OCI-LY7 (cell line): ENCODE data around the gene FAM89B. TPM values are rescaled to one million over a fixed set of nuclear protein-coding genes. Genes with fewer than 3 reads are reported as not detected.

ENCODE experiments used
- BruUV-seq: library from RNA; stranded (reverse); fragments of 400-500 nt; replicated peaks from 2 replicates; lab custom pipeline; 2021; lab: Mats Ljungman, UMichigan
- CTCF ChIA-PET: fragments of 300-600 bp; sonication (Branson Sonifier 250); formaldehyde crosslinking; loops from one replicate; lab custom pipeline; 2022; ENCODE audit warnings: antibody characterized with exemption; ENCODE audit not compliant: unreplicated experiment; lab: Charles Lee
- POLR2A ChIA-PET: fragments of 300-600 bp; sonication (Branson Sonifier 250); formaldehyde crosslinking; loops from one replicate; lab custom pipeline; 2022; ENCODE audit warnings: antibody characterized with exemption; lab: Charles Lee
- DNase-seq: peaks from one replicate; pipeline ENCODE4 v3.0.0-alpha.2; 2015; ENCODE audit warnings: low spot score
- H2AFZ ChIP-seq: fragments of 200-600 bp; sonication (generic), shearing (Covaris generic); 2 replicates; pipeline ENCODE4 v1.6.1; 2014; ENCODE audit warnings: mild to moderate bottlenecking, antibody characterized with exemption, low read length, moderate library complexity
- H3K27ac ChIP-seq: fragments of 200-600 bp; sonication (generic); 2 replicates; pipeline ENCODE4 v1.5.1; 2014; ENCODE audit warnings: mixed run types, low read depth, mild to moderate bottlenecking, moderate library complexity, low read length, inconsistent platforms; ENCODE audit not compliant: poor library complexity, severe bottlenecking
- H3K36me3 ChIP-seq: fragments of 200-600 bp; sonication (generic); 2 replicates; pipeline ENCODE4 v1.6.1; 2014; ENCODE audit warnings: mild to moderate bottlenecking, antibody characterized with exemption, low read length, moderate library complexity, mixed read lengths; ENCODE audit not compliant: insufficient read depth
- H3K4me1 ChIP-seq: fragments of 200-600 bp; sonication (generic); 2 replicates; pipeline ENCODE4 v1.5.1; 2014; ENCODE audit warnings: mild to moderate bottlenecking, low read length; ENCODE audit not compliant: insufficient read depth, poor library complexity, severe bottlenecking
- H3K4me2 ChIP-seq: fragments of 200-600 bp; sonication (generic); 2 replicates; pipeline ENCODE4 v1.6.1; 2014; ENCODE audit warnings: mild to moderate bottlenecking, low read length
- H3K4me3 ChIP-seq: fragments of 200-600 bp; sonication (generic); 2 replicates; pipeline ENCODE4 v1.5.1; 2014; ENCODE audit warnings: mild to moderate bottlenecking, low read depth, low read length; ENCODE audit not compliant: poor library complexity, severe bottlenecking
- H3K79me2 ChIP-seq: fragments of 200-600 bp; sonication (generic); 2 replicates; pipeline ENCODE4 v1.6.1; 2016; ENCODE audit warnings: low read depth, mild to moderate bottlenecking, low read length, moderate library complexity, mixed read lengths; ENCODE audit not compliant: insufficient read depth
- H3K9me2 ChIP-seq: fragments of 200-600 bp; sonication (generic); 2 replicates; pipeline ENCODE4 v1.6.1; 2016; ENCODE audit warnings: mild to moderate bottlenecking, low read length, mixed read lengths; ENCODE audit not compliant: insufficient read depth
- H3K9me3 ChIP-seq: fragments of 200-600 bp; sonication (generic); 2 replicates; pipeline ENCODE4 v1.6.1; 2014; ENCODE audit warnings: mild to moderate bottlenecking, mixed run types, low read length, mixed read lengths
- H4K20me1 ChIP-seq: fragments of 200-600 bp; sonication (generic); 2 replicates; pipeline ENCODE4 v1.6.1; 2014; ENCODE audit warnings: mild to moderate bottlenecking, antibody characterized with exemption, low read length, moderate library complexity, mixed read lengths; ENCODE audit not compliant: insufficient read depth
- EZH2phosphoT487 ChIP-seq: fragments of 200-600 bp; sonication (generic); IDR thresholded peaks from 2 replicates; pipeline ENCODE4 v1.6.1; 2018; ENCODE audit warnings: low read depth, borderline replicate concordance, mild to moderate bottlenecking, mixed run types, antibody characterized with exemption, low read length, moderate library complexity, mixed read lengths
- intact Hi-C: fragments of 100-400 bp; cut with micrococcal nuclease; formaldehyde crosslinking; loops from one replicate; pipeline ENCODE4 v1.10.0; 2022; ENCODE audit not compliant: unreplicated experiment
- small RNA-seq: library from RNA; depleted of rRNA; stranded (forward); fragments of <200 nt; gene quantifications from one replicate; pipeline ENCODE3, GENCODE V24; 2014
- total RNA-seq, 2 experiments: library from RNA; depleted of rRNA in 1 of 2; stranded (reverse); fragments of >200 nt in 1 of 2; shearing (Covaris generic) in 1 of 2; gene quantifications; 2 replicates each; pipeline ENCODE4 v1.2.3, GENCODE V29; 2014 to 2022
- TF ChIP-seq, protein P1 (sequence below): fragments of 200-600 bp; sonication (generic); conservative IDR thresholded peaks from 2 replicates; pipeline ENCODE4 v1.5.1; 2014; ENCODE audit warnings: mild to moderate bottlenecking, antibody characterized with exemption, low read length, moderate library complexity, mixed read lengths

FAM89B gene
- total RNA-seq, 2 experiments from 2014 or later, result 17.9 to 26.4 TPM

DNA sequence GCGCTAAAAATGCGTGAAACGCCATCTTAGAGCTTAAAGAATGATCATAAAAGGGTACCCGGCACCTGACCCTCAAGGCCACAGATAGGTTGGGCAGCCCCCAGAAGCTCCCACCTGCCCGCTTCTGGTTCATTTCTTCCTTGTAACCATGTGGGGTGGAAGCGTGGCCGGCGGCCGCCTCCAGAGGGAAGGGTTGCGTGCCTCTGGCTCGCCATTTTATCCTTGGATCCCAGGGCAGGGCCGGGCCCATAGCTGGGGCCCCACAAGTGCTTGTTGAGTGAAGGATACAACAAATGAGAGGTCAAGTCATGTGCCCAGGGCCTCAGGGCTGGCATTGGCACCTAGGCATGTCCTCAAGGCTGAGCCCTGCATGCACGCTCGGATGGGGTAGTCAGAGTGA lies 49.1 kb downstream of the FAM89B start:
- H3K79me2 ChIP-seq, result peaks cover 21% of the 10 kb centered on the region
- no TSS peak for BruUV-seq
- H3K9me3 ChIP-seq, result no peaks in the 10 kb centered on the region
- H3K27ac ChIP-seq, result no peak overlapping the region
- intact Hi-C loops, result no loop called here
- ChIA-PET CTCF (no interaction called here), POLR2A (no interaction called here)
- no peak for DNase-seq
- H3K4me2 ChIP-seq, result no peak overlapping the region
- H3K4me3 ChIP-seq, result no peak overlapping the region
- no peaks in the 10 kb centered on the region for H3K9me2 ChIP-seq
- no peak overlapping the region for H2AFZ ChIP-seq
- peaks cover 20% of the 10 kb centered on the region for H3K4me1 ChIP-seq
- H3K36me3 ChIP-seq, result peaks cover 88% of the 10 kb centered on the region
- H4K20me1 ChIP-seq, result no peaks in the 10 kb centered on the region
- TF ChIP-seq EZH2phosphoT487, result no peak
- TF ChIP-seq, protein P1, sequence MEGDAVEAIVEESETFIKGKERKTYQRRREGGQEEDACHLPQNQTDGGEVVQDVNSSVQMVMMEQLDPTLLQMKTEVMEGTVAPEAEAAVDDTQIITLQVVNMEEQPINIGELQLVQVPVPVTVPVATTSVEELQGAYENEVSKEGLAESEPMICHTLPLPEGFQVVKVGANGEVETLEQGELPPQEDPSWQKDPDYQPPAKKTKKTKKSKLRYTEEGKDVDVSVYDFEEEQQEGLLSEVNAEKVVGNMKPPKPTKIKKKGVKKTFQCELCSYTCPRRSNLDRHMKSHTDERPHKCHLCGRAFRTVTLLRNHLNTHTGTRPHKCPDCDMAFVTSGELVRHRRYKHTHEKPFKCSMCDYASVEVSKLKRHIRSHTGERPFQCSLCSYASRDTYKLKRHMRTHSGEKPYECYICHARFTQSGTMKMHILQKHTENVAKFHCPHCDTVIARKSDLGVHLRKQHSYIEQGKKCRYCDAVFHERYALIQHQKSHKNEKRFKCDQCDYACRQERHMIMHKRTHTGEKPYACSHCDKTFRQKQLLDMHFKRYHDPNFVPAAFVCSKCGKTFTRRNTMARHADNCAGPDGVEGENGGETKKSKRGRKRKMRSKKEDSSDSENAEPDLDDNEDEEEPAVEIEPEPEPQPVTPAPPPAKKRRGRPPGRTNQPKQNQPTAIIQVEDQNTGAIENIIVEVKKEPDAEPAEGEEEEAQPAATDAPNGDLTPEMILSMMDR, result no peak

DNA sequence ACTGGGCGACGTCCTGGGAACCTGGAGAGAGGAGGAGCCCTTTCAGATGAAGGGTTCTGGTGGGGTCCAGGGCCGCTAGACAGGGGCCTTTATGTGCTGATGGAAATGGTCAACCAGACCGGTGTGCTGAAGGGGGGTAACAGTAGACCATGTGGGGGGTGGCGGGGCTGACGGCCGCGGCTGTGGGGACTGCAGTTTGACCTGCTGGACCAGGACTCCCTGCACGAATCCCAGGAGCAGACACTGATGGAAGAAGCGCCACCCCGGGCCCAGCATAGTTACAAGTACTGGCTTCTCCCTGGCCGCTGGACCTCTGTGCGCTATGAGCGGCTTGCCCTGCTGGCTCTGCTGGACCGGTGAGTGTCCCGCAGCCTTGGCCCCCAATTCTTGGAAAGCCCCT lies 49.7 kb downstream of the FAM89B start:
- H3K36me3 ChIP-seq, result peaks cover 93% of the 10 kb centered on the region
- intact Hi-C loops, result no loop called here
- no peak overlapping the region for H2AFZ ChIP-seq
- H3K9me3 ChIP-seq, result no peaks in the 10 kb centered on the region
- H3K79me2 ChIP-seq, result peaks cover 15% of the 10 kb centered on the region
- H3K9me2 ChIP-seq, result no peaks in the 10 kb centered on the region
- DNase-seq, result no peak
- no peaks in the 10 kb centered on the region for H4K20me1 ChIP-seq
- peaks cover 15% of the 10 kb centered on the region for H3K4me1 ChIP-seq
- H3K27ac ChIP-seq, result no peak overlapping the region
- H3K4me3 ChIP-seq, result no peak overlapping the region
- TF ChIP-seq, protein P1, result no peak
- no peak for TF ChIP-seq EZH2phosphoT487
- ChIA-PET POLR2A (no interaction called here), CTCF (no interaction called here)
- H3K4me2 ChIP-seq, result no peak overlapping the region
- no TSS peak for BruUV-seq

DNA sequence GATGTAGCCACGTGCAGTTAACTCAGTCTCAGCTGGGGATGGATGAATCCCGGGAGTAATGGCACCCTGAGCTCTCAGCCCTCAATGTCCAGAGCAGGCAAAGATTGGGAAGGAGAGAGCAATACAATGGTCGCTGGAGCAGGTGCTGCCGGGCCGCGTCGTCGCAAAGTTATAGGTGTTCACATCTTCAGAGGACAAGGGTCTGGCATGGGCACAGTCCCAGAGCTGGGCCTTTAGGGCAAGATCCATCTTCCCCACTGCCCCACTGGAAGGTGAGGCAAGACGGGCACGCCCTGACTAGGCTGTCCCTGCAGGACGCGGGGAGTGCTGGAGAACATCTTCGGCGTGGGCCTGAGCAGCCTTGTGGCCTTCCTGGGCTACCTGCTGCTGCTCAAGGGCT lies 50.8 kb downstream of the FAM89B start:
- ChIA-PET CTCF (no interaction called here), POLR2A (interaction anchor here (0.6 kb wide), 1 partner anchor 88 kb away, joined by 3 read pairs; no protein-coding TSS in a partner anchor)
- intact Hi-C loops, result no loop called here
- no peak overlapping the region for H2AFZ ChIP-seq
- H3K4me3 ChIP-seq, result no peak overlapping the region
- H3K27ac ChIP-seq, result no peak overlapping the region
- peaks cover 93% of the 10 kb centered on the region for H3K36me3 ChIP-seq
- no peak for DNase-seq
- no peak overlapping the region for H3K4me2 ChIP-seq
- H4K20me1 ChIP-seq, result no peaks in the 10 kb centered on the region
- no TSS peak for BruUV-seq
- peaks cover 7% of the 10 kb centered on the region for H3K4me1 ChIP-seq
- H3K79me2 ChIP-seq, result peaks cover 3% of the 10 kb centered on the region; the same call in 1 of the 2 replicates
- no peak for TF ChIP-seq EZH2phosphoT487
- TF ChIP-seq, protein P1, result no peak
- H3K9me3 ChIP-seq, result no peaks in the 10 kb centered on the region
- no peaks in the 10 kb centered on the region for H3K9me2 ChIP-seq

Small RNA genes within 50 kb of the gene (small RNA-seq; reads per million reads assigned to genes)
- not detected for gene AP001362.1

Other genes starting within 250 kb of the FAM89B start
- 38.5 and 39.9 TPM in 2 replicates for gene DPF2, start 238.7 kb upstream of the FAM89B start, total RNA-seq (2014; rRNA removed; shearing (Covaris generic))
- 62.2 and 64.2 TPM in 2 replicates for gene DPF2, start 238.7 kb upstream of the FAM89B start, total RNA-seq (2022)
- gene TIGD3, start 217.8 kb upstream of the FAM89B start, total RNA-seq (2014; rRNA removed; shearing (Covaris generic)), result 2.2 and 2.7 TPM in 2 replicates
- gene TIGD3, start 217.8 kb upstream of the FAM89B start, total RNA-seq (2022), result 2.0 TPM in 2 replicates
- gene SLC25A45, start 189.9 kb upstream of the FAM89B start, total RNA-seq (2014; rRNA removed; shearing (Covaris generic)), result 5.9 and 7.0 TPM in 2 replicates
- gene SLC25A45, start 189.9 kb upstream of the FAM89B start, total RNA-seq (2022), result 20.7 and 24.0 TPM in 2 replicates
- 36.7 and 55.8 TPM in 2 replicates for gene FRMD8, start 185.9 kb upstream of the FAM89B start, total RNA-seq (2014; rRNA removed; shearing (Covaris generic))
- gene FRMD8, start 185.9 kb upstream of the FAM89B start, total RNA-seq (2022), result 31.5 and 37.6 TPM in 2 replicates
- gene NEAT1, start 149.7 kb upstream of the FAM89B start, total RNA-seq (2014; rRNA removed; shearing (Covaris generic)), result 30.1 and 52.2 TPM in 2 replicates
- gene NEAT1, start 149.7 kb upstream of the FAM89B start, total RNA-seq (2022), result 390 and 440 TPM in 2 replicates
- 3,446 and 3,598 TPM in 2 replicates for gene MALAT1, start 73.5 kb upstream of the FAM89B start, total RNA-seq (2014; rRNA removed; shearing (Covaris generic))
- 5,974 and 7,097 TPM in 2 replicates for gene MALAT1, start 73.5 kb upstream of the FAM89B start, total RNA-seq (2022)
- gene SCYL1, start 47.5 kb upstream of the FAM89B start, total RNA-seq (2014; rRNA removed; shearing (Covaris generic)), result 43.2 and 56.8 TPM in 2 replicates
- 62.9 and 70.0 TPM in 2 replicates for gene SCYL1, start 47.5 kb upstream of the FAM89B start, total RNA-seq (2022)
- 11.2 and 17.4 TPM in 2 replicates for gene LTBP3, start 14.2 kb upstream of the FAM89B start, total RNA-seq (2014; rRNA removed; shearing (Covaris generic))
- gene LTBP3, start 14.2 kb upstream of the FAM89B start, total RNA-seq (2022), result 10.0 and 13.8 TPM in 2 replicates
- gene ZNRD2, start 2.1 kb upstream of the FAM89B start, total RNA-seq (2014; rRNA removed; shearing (Covaris generic)), result 37.7 and 60.4 TPM in 2 replicates
- gene ZNRD2, start 2.1 kb upstream of the FAM89B start, total RNA-seq (2022), result 35.9 and 43.4 TPM in 2 replicates
- gene EHBP1L1, start 3.5 kb downstream of the FAM89B start, total RNA-seq (2014; rRNA removed; shearing (Covaris generic)), result 59.6 and 59.7 TPM in 2 replicates
- 71.6 and 80.3 TPM in 2 replicates for gene EHBP1L1, start 3.5 kb downstream of the FAM89B start, total RNA-seq (2022)
- gene KCNK7, start 23.3 kb downstream of the FAM89B start, total RNA-seq (2014; rRNA removed; shearing (Covaris generic)), result 1.4 TPM in 1 of 2 replicates, not detected in the other
- gene KCNK7, start 23.3 kb downstream of the FAM89B start, total RNA-seq (2022), result 0.68 and 1.6 TPM in 2 replicates
- gene MAP3K11, start 41.7 kb downstream of the FAM89B start, total RNA-seq (2014; rRNA removed; shearing (Covaris generic)), result 32.0 and 33.4 TPM in 2 replicates
- gene MAP3K11, start 41.7 kb downstream of the FAM89B start, total RNA-seq (2022), result 50.6 and 53.2 TPM in 2 replicates
- gene PCNX3, start 43.2 kb downstream of the FAM89B start, total RNA-seq (2014; rRNA removed; shearing (Covaris generic)), result 29.9 and 36.2 TPM in 2 replicates
- gene PCNX3, start 43.2 kb downstream of the FAM89B start, total RNA-seq (2022), result 66.7 and 70.7 TPM in 2 replicates
- gene SIPA1, start 65.6 kb downstream of the FAM89B start, total RNA-seq (2014; rRNA removed; shearing (Covaris generic)), result 57.6 and 95.4 TPM in 2 replicates
- 156 and 160 TPM in 2 replicates for gene SIPA1, start 65.6 kb downstream of the FAM89B start, total RNA-seq (2022)
- gene RELA, start 90.4 kb downstream of the FAM89B start, total RNA-seq (2014; rRNA removed; shearing (Covaris generic)), result 40.4 and 48.0 TPM in 2 replicates
- 78.9 and 82.5 TPM in 2 replicates for gene RELA, start 90.4 kb downstream of the FAM89B start, total RNA-seq (2022)
- 87.9 and 97.1 TPM in 2 replicates for gene KAT5, start 139.7 kb downstream of the FAM89B start, total RNA-seq (2014; rRNA removed; shearing (Covaris generic))
- 79.9 and 82.1 TPM in 2 replicates for gene KAT5, start 139.7 kb downstream of the FAM89B start, total RNA-seq (2022)
- 92.7 and 99.1 TPM in 2 replicates for gene RNASEH2C, start 148.3 kb downstream of the FAM89B start, total RNA-seq (2014; rRNA removed; shearing (Covaris generic))
- gene RNASEH2C, start 148.3 kb downstream of the FAM89B start, total RNA-seq (2022), result 79.1 and 100 TPM in 2 replicates
- gene AP5B1, start 208.4 kb downstream of the FAM89B start, total RNA-seq (2014; rRNA removed; shearing (Covaris generic)), result 10.2 and 12.9 TPM in 2 replicates
- gene AP5B1, start 208.4 kb downstream of the FAM89B start, total RNA-seq (2022), result 23.9 and 25.6 TPM in 2 replicates
- 0.15 TPM in 1 of 2 replicates, not detected in the other for gene OVOL1, start 214.5 kb downstream of the FAM89B start, total RNA-seq (2014; rRNA removed; shearing (Covaris generic))
- gene OVOL1, start 214.5 kb downstream of the FAM89B start, total RNA-seq (2022), result not detected in 2 replicates